Measurements from ENCODE around the gene RNF217. TPM values are rescaled to one million over a fixed set of nuclear protein-coding genes. Genes with fewer than 3 reads are reported as not detected.

Gene RNF217
- total RNA-seq, 4 donors from 2014 or later = 4.5 to 15.5 (median 12.4) TPM

- Histone ChIP-seq H3K4me1 (peaks cover 19 to 23% of the 10 kb centered on the region in 2 donors), H3K27ac (no peak overlapping the region), H3K36me3 (no peaks in the 10 kb centered on the region), H3K9me3 (no peaks in the 10 kb centered on the region), H3K4me3 (no peak overlapping the region), H3K27me3 (no peaks in the 10 kb centered on the region)
- no peak for TF ChIP-seq POLR2A (IDR thresholded peaks at IDR 0.05)
- no peak for TF ChIP-seq CTCF (IDR thresholded peaks at IDR 0.05 in 4 of 5, conservative IDR thresholded peaks at IDR 0.05 in 1 of 5)
- ATAC-seq (no peak), DNase-seq (no peak)
- intact Hi-C loops (cut with DNase I; ENCODE audit: low total_unique reads) (no loop called here), in situ Hi-C loops (cut with MboI; ENCODE audit: low sequenced_read_pairs in 4 of 4) (no loop called here)
These were observed 46.7 kb downstream of the RNF217 start for GRCh38 chr6:125008957-125009356.

GRCh38 chr6:125009578-125009977 is 47.3 kb downstream of the RNF217 start:
- Histone ChIP-seq H3K9me3 (no peaks in the 10 kb centered on the region), H3K27ac (no peak overlapping the region), H3K36me3 (no peaks in the 10 kb centered on the region), H3K4me3 (no peak overlapping the region), H3K4me1 (peaks cover 19 to 20% of the 10 kb centered on the region in 2 donors), H3K27me3 (no peaks in the 10 kb centered on the region)
- TF ChIP-seq CTCF (IDR thresholded peaks at IDR 0.05 in 4 of 5, conservative IDR thresholded peaks at IDR 0.05 in 1 of 5) (no peak), POLR2A (IDR thresholded peaks at IDR 0.05) (no peak)
- no peak for DNase-seq
- in situ Hi-C loops (cut with MboI; ENCODE audit: low sequenced_read_pairs in 4 of 4) = no loop called here
- ATAC-seq = peak in 1 of 2 donors; percentile 23
- intact Hi-C loops (cut with DNase I; ENCODE audit: low total_unique reads) = no loop called here

- intact Hi-C loops (cut with DNase I; ENCODE audit: low total_unique reads) = no loop called here
- in situ Hi-C loops (cut with MboI; ENCODE audit: low sequenced_read_pairs in 4 of 4) = no loop called here
- H3K4me1 ChIP-seq = peaks cover 10 to 15% of the 10 kb centered on the region in 2 donors
These were observed 51.9 kb downstream of the RNF217 start for GRCh38 chr6:125013938-125014660.

GRCh38 chr6:125014661-125014957 is 52.4 kb downstream of the RNF217 start:
- ATAC-seq = no peak
- H3K27ac ChIP-seq = no peak overlapping the region
- no peak for DNase-seq
- no peak overlapping the region for H3K4me3 ChIP-seq
- TF ChIP-seq POLR2A (IDR thresholded peaks at IDR 0.05) = no peak
- H3K27me3 ChIP-seq = no peaks in the 10 kb centered on the region
- H3K4me1 ChIP-seq = peaks cover 5 to 13% of the 10 kb centered on the region in 2 donors
- no peaks in the 10 kb centered on the region for H3K9me3 ChIP-seq
- no peaks in the 10 kb centered on the region for H3K36me3 ChIP-seq
- intact Hi-C loops (cut with DNase I; ENCODE audit: low total_unique reads) = no loop called here
- in situ Hi-C loops (cut with MboI; ENCODE audit: low sequenced_read_pairs in 4 of 4) = no loop called here

More at GRCh38 chr6:125013938-125014660, 51.9 kb downstream of the RNF217 start:
- no peaks in the 10 kb centered on the region for H3K27me3 ChIP-seq
- H3K4me3 ChIP-seq = no peak overlapping the region
- DNase-seq (no peak), ATAC-seq (no peak)
- TF ChIP-seq CTCF (IDR thresholded peaks at IDR 0.05 in 4 of 5, conservative IDR thresholded peaks at IDR 0.05 in 1 of 5) (no peak), POLR2A (IDR thresholded peaks at IDR 0.05) (no peak)
- no peaks in the 10 kb centered on the region for H3K36me3 ChIP-seq
- H3K27ac ChIP-seq = no peak overlapping the region
- no peaks in the 10 kb centered on the region for H3K9me3 ChIP-seq

GRCh38 chr6:125015152-125015551 is 52.9 kb downstream of the RNF217 start:
- intact Hi-C loops (cut with DNase I; ENCODE audit: low total_unique reads) = no loop called here
- Histone ChIP-seq H3K4me1 (peaks cover 4 to 12% of the 10 kb centered on the region in 2 donors), H3K27me3 (no peaks in the 10 kb centered on the region), H3K36me3 (no peaks in the 10 kb centered on the region), H3K27ac (no peak overlapping the region), H3K4me3 (no peak overlapping the region), H3K9me3 (no peaks in the 10 kb centered on the region)
- in situ Hi-C loops (cut with MboI; ENCODE audit: low sequenced_read_pairs in 4 of 4) = no loop called here
- DNase-seq (no peak), ATAC-seq (no peak)
- TF ChIP-seq CTCF (IDR thresholded peaks at IDR 0.05 in 4 of 5, conservative IDR thresholded peaks at IDR 0.05 in 1 of 5) = no peak
- no peak for TF ChIP-seq POLR2A (IDR thresholded peaks at IDR 0.05)
